ENCODE measurements around the gene ITM2C. TPM values are rescaled to one million over a fixed set of nuclear protein-coding genes. Genes with fewer than 3 reads are reported as not detected.

The ITM2C gene
- total and polyA plus RNA-seq, 2 of the 13 experiments (the other 11 are each of a cell fraction or from before 2014, with no cell fraction given): 70.5 to 270 TPM

- ATAC-seq (no peak), DNase-seq (ENCODE audit: low spot score) (no peak), FAIRE-seq (no peak)
- no peak overlapping the region for H3K27ac ChIP-seq (ENCODE audit: extremely low read length, insufficient read depth, low read length)
- POLR2A ChIA-PET: no interaction called here
- in situ Hi-C loops (cut with HindIII; ENCODE audit: extremely low pct_ligation_motif_present, low pct_unique_long_range_greater_than_20kb) (no loop called here), intact Hi-C loops (cut with micrococcal nuclease; ENCODE audit: unreplicated experiment) (no loop called here)
- H3K4me1 ChIP-seq (ENCODE audit: insufficient read depth, low read length): no peaks in the 10 kb centered on the region
- WGBS (ENCODE audit: low lambda C conversion rate): 77% methylated on average over 18 of the region's 61 CpGs
- H3K4me3 ChIP-seq (replicated peaks in 1 of 3; ENCODE audit: insufficient read depth in 1 of 3, low read depth in 2 of 3, low read length in 3 of 3): no peak overlapping the region
- peaks cover 2 to 48% of the 10 kb centered on the region in 2 experiments; a peak in 4 of 5 replicates for H3K27me3 ChIP-seq (ENCODE audit: control insufficient read depth in 1 of 2, insufficient read depth in 2 of 2, low read length in 2 of 2)
- no peak overlapping the region for H3K9ac ChIP-seq (ENCODE audit: insufficient read depth, low read depth, low read length)
- H3K36me3 ChIP-seq (replicated peaks in 1 of 2; ENCODE audit: control insufficient read depth in 1 of 2, insufficient read depth in 2 of 2, low read length in 2 of 2): no peaks in the 10 kb centered on the region
- TF ChIP-seq KLF12 (CRISPR knock-in tag; IDR thresholded peaks at IDR 0.05; ENCODE audit: borderline replicate concordance): no peak
- TF ChIP-seq MXD3 (CRISPR knock-in tag; IDR thresholded peaks at IDR 0.05): no peak
- TF ChIP-seq NFKBIZ (CRISPR knock-in tag; IDR thresholded peaks at IDR 0.05): no peak
- no peak for TF ChIP-seq ATM (IDR thresholded peaks at IDR 0.05; ENCODE audit: borderline replicate concordance)
- no peak for TF ChIP-seq TMF1 (CRISPR knock-in tag; IDR thresholded peaks at IDR 0.05; ENCODE audit: low read depth)
- no peak for TF ChIP-seq ZNF879 (CRISPR knock-in tag; IDR thresholded peaks at IDR 0.05)
- TF ChIP-seq ZZZ3 (CRISPR knock-in tag; IDR thresholded peaks at IDR 0.05; ENCODE audit: borderline replicate concordance): no peak
- no peak for TF ChIP-seq ZBTB3 (CRISPR knock-in tag; IDR thresholded peaks at IDR 0.05; ENCODE audit: borderline replicate concordance, low read depth)
- no peak for TF ChIP-seq JARID2 (CRISPR knock-in tag; IDR thresholded peaks at IDR 0.05; ENCODE audit: insufficient replicate concordance)
- no peak for TF ChIP-seq ELK4 (CRISPR knock-in tag; IDR thresholded peaks at IDR 0.05; ENCODE audit: borderline replicate concordance)
- TF ChIP-seq IRX3 (CRISPR knock-in tag; IDR thresholded peaks at IDR 0.05; ENCODE audit: borderline replicate concordance, low read depth): no peak
- no peak for TF ChIP-seq HDAC1 (CRISPR knock-in tag; IDR thresholded peaks at IDR 0.05)
- no peaks in the 10 kb centered on the region for H4K20me1 ChIP-seq (ENCODE audit: insufficient read depth, low read length)
- H3K79me2 ChIP-seq (ENCODE audit: insufficient read depth, low read length): no peaks in the 10 kb centered on the region
- H2AFZ ChIP-seq (ENCODE audit: low read length): no peak overlapping the region
- H3K9me3 ChIP-seq (ENCODE audit: low read length): peaks cover 7% of the 10 kb centered on the region; the same call in 1 of the 2 replicates
- no TSS peak for BruUV-seq (replicated peaks)
- no peak overlapping the region for H3K4me2 ChIP-seq (ENCODE audit: low read depth, low read length)
- CTCF ChIA-PET (ENCODE audit: low intra/inter-chr PET ratio, low total read pairs): no interaction called here
These were observed 36.3 kb upstream of the ITM2C start for GRCh38 chr2:230828272-230828961.
